ENCODE results near the gene PTPRT. TPM values are rescaled to one million over a fixed set of nuclear protein-coding genes. Genes with fewer than 3 reads are reported as not detected.

The PTPRT gene
- total RNA-seq, 1 experiment from 2014 or later, result 0.20 TPM

DNA sequence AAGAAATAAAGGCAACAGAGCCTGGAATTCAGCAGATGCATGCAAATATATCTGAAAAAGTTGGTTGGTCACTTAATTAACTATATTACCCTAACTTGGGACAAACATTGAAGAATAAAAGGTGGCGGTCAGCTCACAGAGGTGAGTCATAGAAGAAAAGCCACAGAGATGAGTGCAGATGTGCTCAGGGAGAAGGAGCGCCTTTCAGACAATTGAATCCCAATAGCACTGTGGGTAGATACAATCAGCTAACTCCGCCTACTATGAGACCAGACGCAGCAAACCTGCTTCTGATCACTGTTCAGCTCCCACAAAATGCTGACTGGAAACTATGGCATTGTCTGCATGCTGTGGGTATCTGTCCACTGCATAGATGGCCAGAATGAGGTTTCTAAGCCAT, 447.8 kb downstream of the PTPRT start:
- ChIA-PET CTCF (no interaction called here), POLR2A (no interaction called here)
- no peaks in the 10 kb centered on the region for H3K4me1 ChIP-seq
- H3K27me3 Mint-ChIP-seq (ENCODE audit: insufficient read depth, unreplicated experiment), result peaks cover 7% of the 10 kb centered on the region
- H3K4me3 ChIP-seq (ENCODE audit: low read depth, low read length), result no peak overlapping the region
- no peaks in the 10 kb centered on the region for H3K9me3 ChIP-seq
- no peaks in the 10 kb centered on the region for H3K36me3 ChIP-seq (ENCODE audit: control insufficient read depth, insufficient read depth, low read length)
- no peaks in the 10 kb centered on the region for H3K36me3 Mint-ChIP-seq (ENCODE audit: insufficient read depth, unreplicated experiment)
- H3K27ac Mint-ChIP-seq (ENCODE audit: unreplicated experiment), result no peak overlapping the region
- no peak for TF ChIP-seq CTCF (IDR thresholded peaks at IDR 0.05; ENCODE audit: insufficient read depth in 1 of 2, low read depth in 1 of 2, low read length in 1 of 2, severe bottlenecking in 1 of 2, unreplicated experiment in 1 of 2)
- no peak for DNase-seq
- intact Hi-C loops (cut with micrococcal nuclease; ENCODE audit: unreplicated experiment), result no loop called here
- no TSS peak for BruUV-seq (replicated peaks)
- peaks cover 6% of the 10 kb centered on the region for H3K9me3 Mint-ChIP-seq (ENCODE audit: unreplicated experiment)
- H3K4me1 Mint-ChIP-seq (ENCODE audit: low read depth, unreplicated experiment), result no peaks in the 10 kb centered on the region
- no peaks in the 10 kb centered on the region; the same call in 1 of the 2 replicates for H3K27me3 ChIP-seq (replicated peaks; ENCODE audit: control insufficient read depth, insufficient read depth, low read length)
- no peak overlapping the region for H3K4me3 Mint-ChIP-seq (ENCODE audit: unreplicated experiment)

- H3K36me3 Mint-ChIP-seq (ENCODE audit: insufficient read depth, unreplicated experiment), result no peaks in the 10 kb centered on the region
- ChIA-PET POLR2A (no interaction called here), CTCF (no interaction called here)
- intact Hi-C loops (cut with micrococcal nuclease; ENCODE audit: unreplicated experiment), result no loop called here
- Histone ChIP-seq H3K4me3 (ENCODE audit: low read depth, low read length) (no peak overlapping the region), H3K9me3 (0 out of 2 replicates have a peak, but pooled peaks cover 3% of the 10 kb centered on the region), H3K36me3 (ENCODE audit: control insufficient read depth, insufficient read depth, low read length) (no peaks in the 10 kb centered on the region), H3K27me3 (replicated peaks; ENCODE audit: control insufficient read depth, insufficient read depth, low read length) (no peaks in the 10 kb centered on the region; the same call in 1 of the 2 replicates), H3K4me1 (no peaks in the 10 kb centered on the region)
- peaks cover 10% of the 10 kb centered on the region for H3K27me3 Mint-ChIP-seq (ENCODE audit: insufficient read depth, unreplicated experiment)
- no peak overlapping the region for H3K4me3 Mint-ChIP-seq (ENCODE audit: unreplicated experiment)
- peaks cover 15% of the 10 kb centered on the region for H3K9me3 Mint-ChIP-seq (ENCODE audit: unreplicated experiment)
- H3K4me1 Mint-ChIP-seq (ENCODE audit: low read depth, unreplicated experiment), result no peaks in the 10 kb centered on the region
- peak in 1 of 2 experiments; percentile 26 for DNase-seq
- H3K27ac Mint-ChIP-seq (ENCODE audit: unreplicated experiment), result no peak overlapping the region
- BruUV-seq (replicated peaks), result no TSS peak
- no peak for TF ChIP-seq CTCF (IDR thresholded peaks at IDR 0.05; ENCODE audit: insufficient read depth in 1 of 2, low read depth in 1 of 2, low read length in 1 of 2, severe bottlenecking in 1 of 2, unreplicated experiment in 1 of 2)
Observed at GRCh38 chr20:42740226-42740870, 449.4 kb downstream of the PTPRT start.

DNA sequence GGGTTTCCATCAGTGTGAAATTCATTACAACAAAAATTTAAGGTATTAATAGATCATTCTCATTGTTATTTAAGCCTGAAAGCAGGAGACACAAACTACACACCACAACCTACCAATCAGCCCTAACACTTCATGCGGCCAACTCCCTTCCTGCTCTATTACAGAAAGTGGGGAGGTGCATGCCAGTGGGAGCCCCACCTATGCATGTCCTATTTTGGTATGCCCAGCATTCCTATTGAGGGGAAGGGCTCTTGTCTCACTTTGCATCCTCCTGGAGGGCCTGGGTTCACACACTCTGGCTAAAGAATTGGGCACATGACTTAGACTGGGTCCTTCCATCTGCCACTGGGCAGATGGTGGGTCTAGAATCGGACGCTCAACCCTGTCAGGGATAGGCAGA, 450.0 kb downstream of the PTPRT start:
- Mint-ChIP-seq H3K27ac (ENCODE audit: unreplicated experiment) (no peak overlapping the region), H3K4me1 (ENCODE audit: low read depth, unreplicated experiment) (no peaks in the 10 kb centered on the region), H3K27me3 (ENCODE audit: insufficient read depth, unreplicated experiment) (peaks cover 10% of the 10 kb centered on the region), H3K4me3 (ENCODE audit: unreplicated experiment) (no peak overlapping the region), H3K36me3 (ENCODE audit: insufficient read depth, unreplicated experiment) (no peaks in the 10 kb centered on the region), H3K9me3 (ENCODE audit: unreplicated experiment) (peaks cover 15% of the 10 kb centered on the region)
- Histone ChIP-seq H3K36me3 (ENCODE audit: control insufficient read depth, insufficient read depth, low read length) (no peaks in the 10 kb centered on the region), H3K9me3 (0 out of 2 replicates have a peak, but pooled peaks cover 3% of the 10 kb centered on the region), H3K4me1 (no peaks in the 10 kb centered on the region), H3K27me3 (replicated peaks; ENCODE audit: control insufficient read depth, insufficient read depth, low read length) (no peaks in the 10 kb centered on the region; the same call in 1 of the 2 replicates), H3K4me3 (ENCODE audit: low read depth, low read length) (no peak overlapping the region)
- DNase-seq, result peak in 1 of 2 experiments; percentile 25
- intact Hi-C loops (cut with micrococcal nuclease; ENCODE audit: unreplicated experiment), result no loop called here
- no peak for TF ChIP-seq CTCF (IDR thresholded peaks at IDR 0.05; ENCODE audit: insufficient read depth in 1 of 2, low read depth in 1 of 2, low read length in 1 of 2, severe bottlenecking in 1 of 2, unreplicated experiment in 1 of 2)
- ChIA-PET CTCF (no interaction called here), POLR2A (no interaction called here)
- BruUV-seq (replicated peaks), result no TSS peak
